GM12801 (cell line): ENCODE data around the gene MRPS22.

Experiments
- TF ChIP-seq, protein P1 (sequence below): IDR thresholded peaks from one replicate; pipeline ENCODE4 v1.5.1; 2011; ENCODE audit warnings: control low read depth; ENCODE audit not compliant: insufficient read length; ENCODE audit errors: extremely low read depth

The MRPS22 gene

DNA sequence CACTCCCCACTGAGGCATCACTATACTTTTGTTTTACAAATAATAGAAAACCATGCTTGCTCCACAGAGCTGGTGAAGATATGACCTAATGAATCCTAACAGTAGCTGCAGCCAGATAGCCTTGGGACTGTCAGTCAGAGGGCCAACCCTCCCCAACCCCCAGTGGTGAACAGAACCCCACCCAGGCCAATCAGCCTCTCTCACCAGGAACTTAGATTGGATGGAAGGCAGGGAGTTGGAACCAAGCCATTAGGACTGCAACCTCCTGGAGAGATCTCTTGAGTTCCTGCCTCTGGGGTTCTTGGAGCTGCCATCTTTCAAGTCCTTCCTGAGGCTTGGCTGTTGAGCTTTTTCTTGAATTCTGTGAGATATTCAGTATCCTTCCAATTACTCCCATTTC lies 3.0 kb upstream of the MRPS22 start:
- TF ChIP-seq, protein P1, sequence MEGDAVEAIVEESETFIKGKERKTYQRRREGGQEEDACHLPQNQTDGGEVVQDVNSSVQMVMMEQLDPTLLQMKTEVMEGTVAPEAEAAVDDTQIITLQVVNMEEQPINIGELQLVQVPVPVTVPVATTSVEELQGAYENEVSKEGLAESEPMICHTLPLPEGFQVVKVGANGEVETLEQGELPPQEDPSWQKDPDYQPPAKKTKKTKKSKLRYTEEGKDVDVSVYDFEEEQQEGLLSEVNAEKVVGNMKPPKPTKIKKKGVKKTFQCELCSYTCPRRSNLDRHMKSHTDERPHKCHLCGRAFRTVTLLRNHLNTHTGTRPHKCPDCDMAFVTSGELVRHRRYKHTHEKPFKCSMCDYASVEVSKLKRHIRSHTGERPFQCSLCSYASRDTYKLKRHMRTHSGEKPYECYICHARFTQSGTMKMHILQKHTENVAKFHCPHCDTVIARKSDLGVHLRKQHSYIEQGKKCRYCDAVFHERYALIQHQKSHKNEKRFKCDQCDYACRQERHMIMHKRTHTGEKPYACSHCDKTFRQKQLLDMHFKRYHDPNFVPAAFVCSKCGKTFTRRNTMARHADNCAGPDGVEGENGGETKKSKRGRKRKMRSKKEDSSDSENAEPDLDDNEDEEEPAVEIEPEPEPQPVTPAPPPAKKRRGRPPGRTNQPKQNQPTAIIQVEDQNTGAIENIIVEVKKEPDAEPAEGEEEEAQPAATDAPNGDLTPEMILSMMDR = no peak

DNA sequence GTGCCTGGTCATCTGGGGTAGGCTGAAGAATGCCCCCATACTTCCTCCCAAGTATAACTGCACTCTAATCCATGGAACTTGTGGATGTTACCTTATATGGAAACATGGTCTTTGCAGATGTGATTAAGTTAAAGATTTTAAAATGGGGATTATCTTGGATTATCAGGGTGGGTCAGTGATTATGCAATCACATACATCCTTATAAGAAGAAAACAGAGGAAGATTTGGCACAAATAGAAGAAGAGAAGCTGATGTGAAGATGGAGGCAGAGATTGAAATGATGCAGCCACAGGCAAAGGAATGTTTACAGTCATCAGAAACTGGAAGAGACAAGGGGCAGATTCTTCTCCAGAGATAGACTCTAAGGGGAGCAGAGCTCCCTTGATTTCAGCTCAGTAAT lies 1.8 kb upstream of the MRPS22 start:
- TF ChIP-seq, protein P1 = no peak

DNA sequence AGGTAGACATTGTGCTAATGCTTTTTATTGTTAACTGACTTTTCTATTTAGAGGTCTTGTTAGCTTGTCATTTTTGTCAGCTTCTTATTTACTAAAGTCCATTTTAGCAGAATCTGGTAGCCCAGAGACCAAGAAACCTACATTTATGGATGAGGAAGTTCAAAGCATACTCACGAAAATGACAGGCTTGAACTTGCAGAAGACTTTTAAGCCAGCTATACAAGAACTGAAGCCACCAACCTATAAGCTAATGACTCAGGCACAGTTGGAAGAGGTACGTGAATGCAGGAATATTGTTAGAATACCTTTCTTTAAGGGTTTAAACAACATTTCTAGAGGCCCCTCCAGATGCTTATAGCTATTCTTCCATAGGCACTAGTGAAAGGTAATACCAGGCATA lies 3.0 kb downstream of the MRPS22 start:
- TF ChIP-seq, protein P1 = no peak

DNA sequence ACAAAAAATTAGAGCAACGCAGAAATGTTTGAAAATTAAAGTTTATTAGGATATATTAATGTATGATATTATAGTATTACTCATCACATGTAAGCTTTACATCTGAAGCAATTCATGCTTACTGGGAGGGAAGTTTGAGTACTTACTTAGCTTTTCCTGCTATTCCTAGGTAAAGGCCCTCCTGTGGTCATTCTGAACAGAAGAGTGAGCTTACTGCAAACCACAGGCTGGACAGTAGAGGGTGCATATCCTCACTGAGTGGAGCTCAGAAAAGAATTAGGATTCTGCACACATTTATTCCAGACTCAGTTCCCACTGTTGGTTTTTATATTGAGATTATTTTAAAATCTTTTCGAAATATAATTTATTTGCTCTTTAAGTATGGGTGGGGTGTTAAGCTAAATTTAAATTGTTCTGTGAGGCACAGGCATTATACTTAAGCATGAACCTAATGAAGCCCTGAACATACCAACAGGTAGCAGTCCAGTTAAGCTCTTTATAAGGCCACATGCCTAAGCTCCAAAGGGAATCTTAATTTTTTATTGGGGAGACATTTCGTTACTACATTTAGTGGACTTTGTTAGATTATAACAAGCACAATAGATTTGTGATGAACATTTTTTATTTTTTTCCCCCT lies 10.2 kb downstream of the MRPS22 start:
- TF ChIP-seq, protein P1 = no peak

DNA sequence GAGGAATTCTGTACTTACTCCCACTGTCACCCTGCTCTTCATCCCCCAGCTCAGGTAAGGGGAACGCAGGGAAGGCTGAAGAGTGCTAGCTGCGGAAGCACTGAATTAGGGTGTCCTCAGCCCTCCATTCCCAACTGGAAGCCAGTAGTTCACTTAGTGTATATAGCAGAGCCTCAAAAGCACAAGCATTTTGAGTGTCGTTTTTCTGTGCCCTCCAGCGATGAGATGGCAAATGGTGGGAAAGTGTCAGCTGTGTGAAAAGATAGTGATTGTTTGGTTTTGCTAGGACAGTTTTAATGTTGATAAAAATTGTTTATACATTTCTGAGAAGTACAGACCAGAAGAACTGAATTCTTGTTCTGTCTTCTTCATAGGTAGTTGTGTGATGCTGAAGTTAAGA lies 10.8 kb downstream of the MRPS22 start:
- TF ChIP-seq, protein P1 = no peak

DNA sequence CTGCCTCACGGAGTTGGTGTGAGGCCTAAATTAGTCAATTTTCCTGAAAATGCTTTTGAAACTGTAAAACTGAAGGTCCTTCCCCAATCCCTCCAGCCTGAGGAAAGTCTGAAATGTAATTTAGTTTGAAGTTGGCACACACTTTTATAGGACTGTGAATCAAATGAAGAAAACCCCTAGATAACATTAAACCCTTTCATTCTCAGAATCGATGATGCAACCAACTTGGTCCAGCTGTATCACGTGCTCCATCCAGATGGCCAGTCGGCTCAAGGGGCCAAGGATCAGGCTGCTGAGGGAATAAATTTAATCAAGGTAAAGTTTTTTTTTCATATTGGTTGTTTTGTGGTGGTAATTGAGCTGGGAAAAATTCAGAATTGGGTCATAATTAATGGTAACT lies 11.7 kb downstream of the MRPS22 start:
- TF ChIP-seq, protein P1 = no peak

DNA sequence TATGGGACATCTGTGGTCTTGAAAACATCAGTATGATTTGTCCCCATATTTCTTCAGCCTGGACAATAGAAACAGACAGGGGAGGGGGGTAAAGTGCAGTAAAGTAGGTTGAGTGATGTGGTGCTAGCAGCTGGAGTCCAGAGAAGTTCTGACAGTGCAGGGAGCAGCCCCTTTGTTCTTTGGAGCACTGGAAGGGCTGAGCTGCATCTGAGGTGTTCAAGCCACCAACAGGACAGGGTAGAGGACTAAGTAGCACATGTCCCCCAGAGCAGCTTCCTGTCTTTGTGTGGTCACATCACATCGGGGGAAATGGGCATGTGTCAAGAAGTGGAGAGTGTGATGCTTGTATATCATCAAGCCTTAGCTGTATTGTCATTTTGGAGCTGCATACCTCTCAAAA lies 12.1 kb downstream of the MRPS22 start:
- TF ChIP-seq, protein P1 = no peak
